Activated naive CD8-positive, alpha-beta T cell (primary cell): Measurements from ENCODE around the gene NXPE4.

ENCODE experiments used
- H3K27ac Mint-ChIP-seq: one replicate; pipeline ENCODE4 v1.8.0; 2021; ENCODE audit warnings: mixed read lengths
- H3K27me3 Mint-ChIP-seq: one replicate; pipeline ENCODE4 v1.8.0; 2021; ENCODE audit warnings: mixed read lengths
- H3K36me3 Mint-ChIP-seq: one replicate; pipeline ENCODE4 v1.8.0; 2021; ENCODE audit warnings: mixed read lengths
- H3K4me1 Mint-ChIP-seq: one replicate; pipeline ENCODE4 v1.8.0; 2021; ENCODE audit warnings: low read depth, mixed read lengths
- H3K4me3 Mint-ChIP-seq: one replicate; pipeline ENCODE4 v1.8.0; 2021; ENCODE audit warnings: mild to moderate bottlenecking, mixed read lengths
- H3K9me3 Mint-ChIP-seq: one replicate; pipeline ENCODE4 v1.8.0; 2021; ENCODE audit warnings: low read depth, mixed read lengths

NXPE4 gene

GRCh38 chr11:114556135-114556534 lies 39.5 kb downstream of the NXPE4 start:
- H3K4me1 Mint-ChIP-seq, result no peaks in the 10 kb centered on the region
- no peak overlapping the region for H3K4me3 Mint-ChIP-seq
- H3K27me3 Mint-ChIP-seq, result peaks cover 1% of the 10 kb centered on the region
- no peaks in the 10 kb centered on the region for H3K9me3 Mint-ChIP-seq
- H3K27ac Mint-ChIP-seq, result no peak overlapping the region
- no peaks in the 10 kb centered on the region for H3K36me3 Mint-ChIP-seq

- Mint-ChIP-seq H3K27ac (no peak overlapping the region), H3K9me3 (no peaks in the 10 kb centered on the region), H3K36me3 (no peaks in the 10 kb centered on the region), H3K27me3 (no peaks in the 10 kb centered on the region), H3K4me1 (no peaks in the 10 kb centered on the region), H3K4me3 (no peak overlapping the region)
These were observed 41.9 kb downstream of the NXPE4 start for GRCh38 chr11:114553642-114554041.

GRCh38 chr11:114551060-114551459 lies 44.5 kb downstream of the NXPE4 start:
- Mint-ChIP-seq H3K9me3 (no peaks in the 10 kb centered on the region), H3K27me3 (no peaks in the 10 kb centered on the region)

GRCh38 chr11:114525682-114526081 lies 69.9 kb downstream of the NXPE4 start:
- H3K9me3 Mint-ChIP-seq, result peaks cover 16% of the 10 kb centered on the region
- H3K27ac Mint-ChIP-seq, result no peak overlapping the region
- H3K4me1 Mint-ChIP-seq, result no peaks in the 10 kb centered on the region
- peaks cover 11% of the 10 kb centered on the region for H3K36me3 Mint-ChIP-seq
- peaks cover 2% of the 10 kb centered on the region for H3K27me3 Mint-ChIP-seq
- H3K4me3 Mint-ChIP-seq, result no peak overlapping the region

More at GRCh38 chr11:114551060-114551459, 44.5 kb downstream of the NXPE4 start:
- Mint-ChIP-seq H3K27ac (no peak overlapping the region), H3K36me3 (no peaks in the 10 kb centered on the region), H3K4me3 (no peak overlapping the region), H3K4me1 (no peaks in the 10 kb centered on the region)

GRCh38 chr11:114524122-114524521 lies 71.5 kb downstream of the NXPE4 start:
- H3K36me3 Mint-ChIP-seq, result peaks cover 9% of the 10 kb centered on the region
- H3K4me1 Mint-ChIP-seq, result no peaks in the 10 kb centered on the region
- no peak overlapping the region for H3K27ac Mint-ChIP-seq
- peaks cover 16% of the 10 kb centered on the region for H3K9me3 Mint-ChIP-seq
- no peak overlapping the region for H3K4me3 Mint-ChIP-seq
- no peaks in the 10 kb centered on the region for H3K27me3 Mint-ChIP-seq

GRCh38 chr11:114522818-114523217 lies 72.8 kb downstream of the NXPE4 start:
- Mint-ChIP-seq H3K9me3 (peaks cover 16% of the 10 kb centered on the region), H3K27me3 (no peaks in the 10 kb centered on the region), H3K27ac (no peak overlapping the region), H3K4me3 (no peak overlapping the region), H3K4me1 (no peaks in the 10 kb centered on the region), H3K36me3 (peaks cover 9% of the 10 kb centered on the region)
